ENCODE measurements around the gene PRIM2.
"Not testable (repeated sequence)": the region's sequence is repeated elsewhere in the genome, so short reads cannot be mapped to it uniquely, and the experiment has no call there.

Gene PRIM2

GRCh38 chr6:57601105-57601504, 283.7 kb downstream of the PRIM2 start:
- DNase-seq (ENCODE audit: low read depth, low spot score), result not testable (repeated sequence)

GRCh38 chr6:57605303-57605702, 287.9 kb downstream of the PRIM2 start:
- not testable (repeated sequence) for DNase-seq (ENCODE audit: low read depth, low spot score)

DNA sequence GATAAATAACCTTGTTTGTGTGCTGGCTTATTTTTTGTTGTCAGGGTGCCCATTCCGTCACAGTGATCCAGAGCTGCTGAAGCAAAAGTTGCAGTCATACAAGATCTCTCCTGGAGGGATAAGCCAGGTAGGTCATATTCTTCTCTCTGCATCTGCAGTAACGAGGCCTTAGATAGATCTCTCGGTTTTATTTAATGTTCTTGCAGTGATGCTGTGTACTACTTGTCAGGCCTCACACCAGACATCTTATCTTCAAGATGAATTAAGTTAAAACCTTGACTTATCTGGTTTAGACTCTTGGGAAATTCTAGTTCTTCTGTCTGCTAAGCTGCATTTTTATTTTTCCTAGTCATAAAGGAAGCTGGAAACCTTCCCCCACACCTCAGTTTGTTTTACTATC, 288.9 kb downstream of the PRIM2 start:
- DNase-seq (ENCODE audit: low read depth, low spot score), result not testable (repeated sequence)

GRCh38 chr6:57610612-57611011, 293.2 kb downstream of the PRIM2 start:
- not testable (repeated sequence) for DNase-seq (ENCODE audit: low read depth, low spot score)

GRCh38 chr6:57618959-57619358, 301.5 kb downstream of the PRIM2 start:
- DNase-seq (ENCODE audit: low read depth, low spot score), result not testable (repeated sequence)

DNA sequence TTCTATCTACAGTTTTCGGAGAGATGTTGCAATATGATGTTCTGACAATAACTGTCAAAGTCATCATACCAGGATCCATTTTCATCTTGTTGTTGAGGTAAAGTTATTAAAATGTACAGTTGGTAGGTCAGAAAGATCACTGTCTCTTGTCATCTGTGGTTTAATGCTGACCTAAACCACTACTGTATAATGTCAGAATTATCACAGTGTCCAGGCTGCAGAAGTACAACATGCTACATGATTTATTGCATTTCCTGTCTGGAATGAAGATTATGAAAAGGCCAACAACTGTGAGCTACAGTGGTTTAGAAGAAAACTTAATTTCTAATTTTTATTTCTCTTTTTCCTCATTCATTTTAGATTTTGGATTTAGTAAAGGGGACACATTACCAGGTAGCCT, 314.3 kb downstream of the PRIM2 start:
- not testable (repeated sequence) for DNase-seq (ENCODE audit: low read depth, low spot score)

DNA sequence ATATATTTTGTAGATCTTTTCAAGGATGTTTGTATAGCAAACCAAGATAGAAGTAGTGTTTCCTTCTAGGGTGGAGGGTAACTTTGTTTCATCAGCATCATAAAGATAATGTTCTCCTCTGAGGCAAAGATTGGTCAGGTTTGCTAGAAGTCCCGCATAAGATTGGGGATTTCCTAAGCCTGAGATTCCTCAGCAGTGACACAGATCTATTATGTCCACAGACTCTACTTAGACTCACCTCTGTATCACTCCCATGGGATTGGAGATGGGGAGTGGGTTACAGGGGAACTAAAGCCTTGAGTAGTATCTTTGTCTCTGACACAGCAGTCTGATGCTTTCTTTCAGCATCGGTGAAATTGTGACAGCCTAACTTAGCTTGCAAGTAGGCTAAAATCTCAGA, 341.1 kb downstream of the PRIM2 start:
- DNase-seq (ENCODE audit: low read depth, low spot score), result not testable (repeated sequence)

- DNase-seq (ENCODE audit: low read depth, low spot score), result not testable (repeated sequence)
These were observed 342.4 kb downstream of the PRIM2 start for GRCh38 chr6:57659794-57660193.

DNA sequence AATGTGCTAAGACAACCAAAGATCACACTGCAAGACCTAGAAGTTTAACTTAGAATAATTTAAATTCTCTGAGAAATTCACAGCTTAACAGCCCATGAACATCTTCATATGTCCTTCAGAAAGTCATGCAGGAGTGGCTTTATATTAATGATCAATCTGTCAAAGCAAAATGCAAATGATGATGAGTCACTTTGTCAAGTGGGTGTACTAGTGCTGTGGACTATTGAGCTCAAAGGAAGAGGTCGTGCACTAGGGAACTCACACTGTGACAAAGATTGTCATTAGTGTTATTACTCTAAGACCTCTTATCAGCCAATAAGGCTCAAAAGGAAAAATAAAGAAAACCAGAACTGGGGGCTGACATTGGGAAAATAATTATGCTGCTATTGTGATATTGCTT, 343.5 kb downstream of the PRIM2 start:
- not testable (repeated sequence) for DNase-seq (ENCODE audit: low read depth, low spot score)

GRCh38 chr6:57668108-57668507, 350.7 kb downstream of the PRIM2 start:
- not testable (repeated sequence) for DNase-seq (ENCODE audit: low read depth, low spot score)

GRCh38 chr6:57671237-57671636, 353.8 kb downstream of the PRIM2 start:
- not testable (repeated sequence) for DNase-seq (ENCODE audit: low read depth, low spot score)

DNA sequence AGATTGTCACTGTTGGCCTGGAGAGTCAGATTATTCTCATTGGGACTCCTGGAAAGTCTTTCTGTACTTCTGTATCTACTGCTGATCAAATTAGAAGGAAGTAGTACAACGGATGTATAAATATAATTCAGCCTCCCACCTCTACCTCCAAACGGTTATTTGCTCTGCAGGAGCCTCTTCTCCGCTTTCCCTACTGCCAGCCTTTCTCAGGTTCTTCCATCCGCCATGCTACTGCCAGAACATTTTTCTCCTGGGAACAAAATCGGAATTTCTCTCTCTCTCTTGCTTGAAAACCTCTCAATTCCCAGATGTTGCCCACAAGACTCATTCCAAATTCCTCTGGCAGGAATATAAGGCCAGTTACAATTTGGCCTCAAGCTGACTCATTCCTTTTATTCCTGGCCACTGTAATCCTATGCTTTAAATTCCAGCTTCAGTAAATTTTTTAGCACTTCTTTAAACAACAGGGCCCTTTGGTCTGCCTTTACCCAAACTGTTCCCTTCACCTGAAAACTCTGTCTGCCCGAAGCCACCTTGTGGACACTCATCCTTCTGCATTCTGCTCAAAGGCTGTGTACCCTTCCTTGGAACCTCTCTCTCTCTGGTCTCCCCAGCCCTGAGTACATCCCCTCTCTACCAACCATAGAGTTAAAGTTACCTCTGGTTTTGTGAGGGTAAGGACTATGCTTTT, 354.7 kb downstream of the PRIM2 start:
- not testable (repeated sequence) for DNase-seq (ENCODE audit: low read depth, low spot score)

DNA sequence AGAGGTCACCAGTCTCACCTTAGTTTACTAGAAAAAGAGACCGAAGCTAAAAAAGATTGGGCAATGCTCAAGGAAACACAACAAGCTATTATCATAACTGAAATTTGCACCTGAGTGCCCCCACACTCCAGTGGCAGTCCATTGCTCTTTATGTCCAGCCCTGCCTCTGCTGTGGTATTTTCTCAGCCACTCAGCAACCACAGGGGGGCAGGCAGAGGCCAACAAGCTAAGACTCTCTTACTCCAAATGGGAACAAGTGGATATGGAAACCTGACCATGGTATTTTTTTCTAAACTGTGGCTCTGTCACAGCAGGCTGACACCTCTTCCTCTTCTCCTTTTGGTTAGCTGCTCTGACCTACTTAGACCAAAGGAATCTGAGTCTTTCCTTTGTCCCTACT, 355.9 kb downstream of the PRIM2 start:
- DNase-seq (ENCODE audit: low read depth, low spot score), result not testable (repeated sequence)

DNA sequence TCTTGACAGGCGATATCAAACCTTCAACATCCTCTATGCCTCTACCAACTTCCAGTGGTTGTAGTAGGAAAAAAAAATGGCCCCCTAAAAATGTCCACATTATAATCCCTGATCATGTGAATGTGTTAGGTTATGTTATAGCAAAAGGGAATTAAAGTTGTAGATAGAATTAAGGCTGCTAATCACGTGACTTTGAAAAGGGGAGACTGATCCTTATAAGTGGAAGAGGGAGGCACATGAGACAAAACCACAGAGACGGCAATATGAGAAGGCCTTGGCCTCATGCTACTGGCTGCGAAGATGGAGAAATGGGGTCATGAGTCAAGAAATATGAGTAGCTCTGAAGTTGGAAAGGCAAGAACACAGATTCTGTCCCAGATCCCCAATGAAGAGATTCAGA, 358.0 kb downstream of the PRIM2 start:
- not testable (repeated sequence) for DNase-seq (ENCODE audit: low read depth, low spot score)

GRCh38 chr6:57696382-57696781, 379.0 kb downstream of the PRIM2 start:
- DNase-seq (ENCODE audit: low read depth, low spot score), result not testable (repeated sequence)

Measured in activated naive CD8-positive, alpha-beta T cell treated with anti-CD3 and anti-CD28 coated beads, Interleukin-2, amount 50 U/mL, for 16 hours (primary cell).